Subcutaneous adipose tissue (tissue), 4 donors: ENCODE results near the gene BCAT1. TPM values are rescaled to one million over a fixed set of nuclear protein-coding genes. Genes with fewer than 3 reads are reported as not detected.

Source experiments
- CTCF ChIP-seq: fragments of 450-650 bp; IDR thresholded peaks from one replicate; pipeline ENCODE4 v1.5.1; 2016; ENCODE audit warnings: low read depth, mild to moderate bottlenecking, control low read depth, antibody characterized with exemption, moderate library complexity
- total RNA-seq, 4 donors: library from RNA; depleted of rRNA; stranded (reverse); fragments of >200 nt; gene quantifications; one replicate each; pipeline ENCODE4 v1.1.0, GENCODE V29; 2016

Gene BCAT1
- total RNA-seq, 4 donors from 2014 or later, result 13.8 to 127 (median 37.3) TPM

DNA sequence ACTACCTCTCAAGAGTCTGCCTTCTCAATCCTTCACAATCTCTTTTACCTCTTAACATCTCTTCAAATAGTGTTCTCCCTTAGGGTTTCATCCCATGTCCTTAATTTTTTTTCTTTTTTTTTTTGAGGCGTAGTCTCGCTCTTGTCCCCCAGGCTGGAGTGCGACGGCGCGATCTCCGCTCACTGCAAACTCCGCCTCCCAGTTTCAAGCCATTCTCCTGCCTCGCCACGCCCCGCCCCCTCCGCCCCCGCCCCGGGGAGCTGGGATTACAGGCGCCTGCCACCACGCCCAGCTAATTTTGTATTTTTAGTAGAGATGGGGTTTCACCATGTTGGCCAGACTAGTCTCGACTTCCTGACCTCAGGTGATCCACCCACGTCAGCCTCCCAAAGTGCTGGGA is 7.0 kb upstream of the BCAT1 start:
- TF ChIP-seq CTCF, result no peak

DNA sequence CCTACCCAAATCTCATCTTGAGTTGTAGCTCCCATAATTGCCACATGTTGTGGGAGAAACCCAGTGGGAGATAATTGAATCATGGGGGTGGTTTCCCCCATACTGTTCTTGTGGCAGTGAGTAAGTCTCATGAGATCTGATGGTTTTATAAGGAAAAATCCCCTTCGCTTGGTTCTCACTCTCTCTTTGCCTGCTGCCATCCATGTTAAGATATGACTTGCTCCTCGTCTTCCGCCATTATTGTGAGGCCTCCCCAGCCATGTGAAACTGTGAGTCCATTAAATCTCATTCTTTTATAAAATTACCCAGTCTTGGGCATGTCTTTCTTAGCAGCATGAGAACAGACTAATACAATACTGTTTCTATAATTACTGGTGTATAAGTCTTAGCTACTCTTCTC is 6.5 kb upstream of the BCAT1 start:
- TF ChIP-seq CTCF, result no peak

DNA sequence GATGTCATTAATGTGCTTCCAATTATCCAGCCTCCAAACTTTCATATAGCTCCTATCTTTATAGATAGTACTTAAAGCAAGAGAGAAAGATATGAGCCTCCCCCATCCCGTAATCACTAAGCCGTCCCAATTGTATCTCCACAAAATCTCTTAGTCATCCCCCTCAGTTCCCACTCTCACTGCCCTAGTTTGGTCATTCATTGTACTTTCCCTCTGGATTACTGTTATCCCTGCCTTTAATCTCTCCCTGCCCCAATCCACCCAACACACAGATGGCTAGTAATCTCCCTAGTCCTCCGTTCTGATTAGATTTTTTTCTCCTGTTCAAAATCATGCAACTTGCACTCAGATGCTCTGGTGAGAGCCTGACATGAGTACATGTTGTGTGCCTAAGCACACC is 5.4 kb upstream of the BCAT1 start:
- TF ChIP-seq CTCF, result no peak

GRCh38 chr12:24952389-24952788 is 3.5 kb upstream of the BCAT1 start:
- no peak for TF ChIP-seq CTCF

GRCh38 chr12:24950231-24950834 is 1.4 kb upstream of the BCAT1 start:
- TF ChIP-seq CTCF, result no peak

- TF ChIP-seq CTCF, result no peak
Measured at GRCh38 chr12:24948420-24948756, 513 bp downstream of the BCAT1 start.

- TF ChIP-seq CTCF, result no peak
Measured at GRCh38 chr12:24947541-24948419, 1.1 kb downstream of the BCAT1 start.
